ENCODE data around the gene CERS4.

The CERS4 gene, protein sequence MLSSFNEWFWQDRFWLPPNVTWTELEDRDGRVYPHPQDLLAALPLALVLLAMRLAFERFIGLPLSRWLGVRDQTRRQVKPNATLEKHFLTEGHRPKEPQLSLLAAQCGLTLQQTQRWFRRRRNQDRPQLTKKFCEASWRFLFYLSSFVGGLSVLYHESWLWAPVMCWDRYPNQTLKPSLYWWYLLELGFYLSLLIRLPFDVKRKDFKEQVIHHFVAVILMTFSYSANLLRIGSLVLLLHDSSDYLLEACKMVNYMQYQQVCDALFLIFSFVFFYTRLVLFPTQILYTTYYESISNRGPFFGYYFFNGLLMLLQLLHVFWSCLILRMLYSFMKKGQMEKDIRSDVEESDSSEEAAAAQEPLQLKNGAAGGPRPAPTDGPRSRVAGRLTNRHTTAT

DNA sequence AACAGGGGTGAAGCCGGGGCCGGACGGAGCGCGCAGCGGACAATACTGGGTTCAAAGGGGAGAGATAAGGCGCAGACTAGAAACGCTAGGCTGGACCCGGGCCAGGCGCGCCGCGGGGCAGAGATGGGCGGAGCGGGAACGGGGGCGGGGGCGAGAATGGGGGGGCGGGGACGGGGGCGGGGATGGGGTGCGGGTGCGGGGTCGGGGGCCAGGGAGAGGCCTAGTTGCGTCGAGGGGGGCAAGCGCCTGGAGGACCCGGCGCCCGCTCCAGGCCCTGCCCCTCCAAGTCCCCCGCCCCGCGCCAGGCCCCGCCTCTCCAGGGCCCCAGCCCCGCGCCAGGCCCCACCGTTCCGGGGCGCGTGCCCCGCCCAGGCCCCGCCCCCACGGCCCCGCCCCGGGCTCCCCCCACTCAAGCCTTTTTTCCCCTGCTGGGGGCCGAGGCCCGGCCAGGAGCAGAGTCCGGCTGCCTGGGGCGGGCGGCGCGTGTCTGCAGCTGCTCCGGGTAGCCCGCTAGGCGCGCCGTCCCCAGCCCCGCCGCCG is at the start of gene CERS4:
TSS of gene CERS4 (plus strand) at position 449 of the 540 bp plus-strand sequence. CDS start 41,707 bp downstream, outside the sequence.
- peak within 1 kb of the TSS; percentile 68 for H3K4me3 ChIP-seq (replicated peaks; ENCODE audit: low read depth, low read length)
- TF ChIP-seq CTCF (IDR thresholded peaks at IDR 0.05; ENCODE audit: low read length, missing control alignments) = no peak
- peak; percentile 65 for DNase-seq (ENCODE audit: low read depth)

GRCh38 chr19:8161135-8161646 is 48.0 kb upstream of the CERS4 start:
- no peak for TF ChIP-seq CTCF (IDR thresholded peaks at IDR 0.05; ENCODE audit: low read length, missing control alignments)
- DNase-seq (ENCODE audit: low read depth) = peak; percentile 17

GRCh38 chr19:8163759-8164158 is 45.4 kb upstream of the CERS4 start:
- TF ChIP-seq CTCF (IDR thresholded peaks at IDR 0.05; ENCODE audit: low read length, missing control alignments) = no peak
- DNase-seq (ENCODE audit: low read depth) = peak; percentile 35
- no peak overlapping the region for H3K4me3 ChIP-seq (replicated peaks; ENCODE audit: low read depth, low read length)

More at GRCh38 chr19:8161135-8161646, 48.0 kb upstream of the CERS4 start:
- no peak overlapping the region for H3K4me3 ChIP-seq (replicated peaks; ENCODE audit: low read depth, low read length)

DNA sequence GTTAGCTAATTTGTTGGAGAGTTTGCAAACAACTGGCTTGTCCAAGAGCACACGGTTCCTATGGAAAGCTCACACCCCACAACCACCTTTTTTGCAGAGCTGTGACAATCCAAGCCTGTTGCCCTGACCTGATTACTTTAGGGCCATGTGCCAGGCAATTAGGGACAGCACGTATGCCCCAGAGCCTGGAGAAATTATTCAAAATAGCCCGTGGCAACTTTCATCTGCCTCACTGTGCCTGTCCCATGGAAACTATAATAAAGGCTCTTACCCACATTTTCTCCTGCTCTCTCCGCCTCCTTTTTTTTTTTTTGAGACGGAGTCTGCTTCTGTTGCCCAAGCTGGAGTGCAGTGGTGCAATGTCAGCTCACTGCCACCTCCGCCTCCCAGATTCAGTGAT is 41.2 kb upstream of the CERS4 start:
- no peak for DNase-seq (ENCODE audit: low read depth)
- H3K4me3 ChIP-seq (replicated peaks; ENCODE audit: low read depth, low read length) = no peak overlapping the region
- no peak for TF ChIP-seq CTCF (IDR thresholded peaks at IDR 0.05; ENCODE audit: low read length, missing control alignments)

DNA sequence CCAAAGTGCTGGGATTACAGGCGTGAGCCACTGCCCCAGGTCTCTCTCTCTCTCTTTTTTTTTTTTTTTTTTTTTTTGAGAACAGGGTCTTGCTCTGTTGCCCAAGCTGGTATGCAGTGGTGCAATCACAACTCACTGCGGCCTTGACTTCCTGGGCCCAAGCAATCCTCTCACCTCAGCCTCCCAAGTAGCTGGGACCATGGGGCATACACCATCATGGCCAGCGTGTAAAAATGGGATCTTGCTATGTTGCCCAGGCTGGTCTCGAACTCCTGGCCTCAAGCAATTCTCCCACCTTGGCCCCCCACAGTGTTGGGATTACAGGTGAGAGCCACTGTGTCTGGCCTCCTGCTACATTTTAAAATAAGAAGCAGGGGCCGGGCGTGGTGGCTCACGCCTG is 40.6 kb upstream of the CERS4 start:
- no peak for TF ChIP-seq CTCF (IDR thresholded peaks at IDR 0.05; ENCODE audit: low read length, missing control alignments)
- no peak for DNase-seq (ENCODE audit: low read depth)
- no peak overlapping the region for H3K4me3 ChIP-seq (replicated peaks; ENCODE audit: low read depth, low read length)

DNA sequence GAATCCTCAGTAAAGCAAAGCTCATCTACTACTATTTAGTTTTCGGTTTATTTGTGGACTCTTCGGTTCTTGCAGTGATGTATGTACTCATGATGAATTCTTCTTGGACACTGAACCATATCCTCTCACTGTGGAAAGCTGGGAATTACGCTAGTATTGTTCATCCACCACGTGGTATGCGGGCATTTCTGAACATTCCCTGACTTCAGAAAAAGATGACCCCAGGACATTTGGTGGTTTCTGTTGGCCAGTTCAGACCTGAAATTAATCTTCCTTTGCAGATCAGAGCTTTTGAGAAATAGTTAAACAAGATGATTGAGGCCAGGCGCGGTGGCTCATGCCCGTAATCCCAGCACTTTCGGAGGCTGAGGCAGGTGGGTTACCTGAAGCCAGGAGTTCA is 34.5 kb upstream of the CERS4 start:
- H3K4me3 ChIP-seq (replicated peaks; ENCODE audit: low read depth, low read length) = no peak overlapping the region
- no peak for DNase-seq (ENCODE audit: low read depth)
- no peak for TF ChIP-seq CTCF (IDR thresholded peaks at IDR 0.05; ENCODE audit: low read length, missing control alignments)

Measured in fibroblast of pulmonary artery (primary cell).